GM21390 (cell line): ENCODE measurements around the gene SYP.

ENCODE experiments used
- ATAC-seq: cut with Tn5 transposase; IDR thresholded peaks from one replicate; pipeline ENCODE4 v1.9.1; 2021; ENCODE audit not compliant: unreplicated experiment

SYP gene

GRCh38 chrX:49199906-49200771 lies at the start of gene SYP:
Gene SYP (minus strand): TSS chrX:49200193. CDS start chrX:49200186, 7 bp downstream.
- ATAC-seq = peak; percentile 93

- ATAC-seq = no peak
These were observed 49.6 kb upstream of the SYP start for GRCh38 chrX:49249616-49250015.

GRCh38 chrX:49249071-49249470 lies 49.1 kb upstream of the SYP start:
- ATAC-seq = no peak

GRCh38 chrX:49247916-49248811 lies 48.2 kb upstream of the SYP start:
- no peak for ATAC-seq

GRCh38 chrX:49247346-49247745 lies 47.4 kb upstream of the SYP start:
- no peak for ATAC-seq

GRCh38 chrX:49246541-49246940 lies 46.5 kb upstream of the SYP start:
- ATAC-seq = no peak

- ATAC-seq = no peak
These were observed 44.2 kb upstream of the SYP start for GRCh38 chrX:49244207-49244606.

- no peak for ATAC-seq
These were observed 43.2 kb upstream of the SYP start for GRCh38 chrX:49243166-49243565.

- no peak for ATAC-seq
These were observed 42.6 kb upstream of the SYP start for GRCh38 chrX:49242545-49243066.

- no peak for ATAC-seq
These were observed 38.7 kb upstream of the SYP start for GRCh38 chrX:49238735-49239134.

GRCh38 chrX:49237060-49237459 lies 37.1 kb upstream of the SYP start:
- no peak for ATAC-seq

- ATAC-seq = no peak
These were observed 34.0 kb upstream of the SYP start for GRCh38 chrX:49233887-49234555.

GRCh38 chrX:49233176-49233575 lies 33.2 kb upstream of the SYP start, which contains the start of gene CACNA1F:
Gene CACNA1F (minus strand): TSS chrX:49233340. CDS start chrX:49233309, 31 bp downstream.
- no peak for ATAC-seq

- no peak for ATAC-seq
These were observed 32.5 kb upstream of the SYP start for GRCh38 chrX:49232525-49232924.

GRCh38 chrX:49231333-49232000 lies 31.5 kb upstream of the SYP start:
- no peak for ATAC-seq

- peak; percentile 55 for ATAC-seq
These were observed 30.7 kb upstream of the SYP start for GRCh38 chrX:49230500-49231232.

GRCh38 chrX:49228185-49228584 lies 28.2 kb upstream of the SYP start:
- ATAC-seq = no peak

- no peak for ATAC-seq
These were observed 27.7 kb upstream of the SYP start for GRCh38 chrX:49227726-49228125.

GRCh38 chrX:49226946-49227345 lies 27.0 kb upstream of the SYP start:
- no peak for ATAC-seq

GRCh38 chrX:49225858-49226257 lies 25.9 kb upstream of the SYP start:
- no peak for ATAC-seq
